Erythroblast (primary cell): Measurements from ENCODE around the gene PKP2.

Source experiments
- DNase-seq, 2 experiments: peaks; one replicate each; lab custom pipeline; 2025; lab: John Stamatoyannopoulos, UW
- GATA1 ChIP-seq: IDR thresholded peaks from 2 replicates; pipeline ENCODE4 v1.6.1; 2011; ENCODE audit warnings: low read depth, mild to moderate bottlenecking, control low read depth, low read length, moderate library complexity
- POLR2A ChIP-seq: IDR thresholded peaks from 2 replicates; pipeline ENCODE4 v1.6.1; 2011; ENCODE audit warnings: mild to moderate bottlenecking, low read length

PKP2 gene

DNA sequence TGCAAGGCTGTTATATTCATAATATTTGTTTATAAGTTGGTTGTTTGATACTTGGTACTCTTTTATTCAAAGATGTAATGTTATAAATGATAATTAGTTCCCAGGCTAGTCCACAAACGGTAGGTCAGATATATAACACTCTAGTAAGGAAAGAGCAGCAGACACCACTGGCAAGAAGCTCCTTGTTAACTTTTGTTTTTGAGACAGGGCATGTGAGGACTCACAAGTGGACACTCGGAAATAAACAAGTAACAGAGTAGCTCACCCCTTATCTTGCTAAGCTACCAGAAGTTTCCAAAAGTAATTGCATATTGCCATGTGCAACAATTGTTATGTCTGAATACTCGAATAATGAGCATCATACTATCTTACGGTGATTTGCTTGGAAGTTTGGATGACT is 102.3 kb downstream of the PKP2 start:
- DNase-seq = no peak
- TF ChIP-seq GATA1 (no peak), POLR2A (no peak)

GRCh38 chr12:32789916-32790315 is 106.7 kb downstream of the PKP2 start:
- no peak for DNase-seq
- no peak for TF ChIP-seq POLR2A
- TF ChIP-seq GATA1 = no peak

GRCh38 chr12:32789446-32789845 is 107.1 kb downstream of the PKP2 start:
- DNase-seq = no peak
- TF ChIP-seq POLR2A (no peak), GATA1 (no peak)

- no peak for DNase-seq
- no peak for TF ChIP-seq GATA1
- no peak for TF ChIP-seq POLR2A
Observed at GRCh38 chr12:32788405-32788804, 108.2 kb downstream of the PKP2 start.

GRCh38 chr12:32785557-32785956 is 111.0 kb downstream of the PKP2 start:
- no peak for TF ChIP-seq POLR2A
- no peak for TF ChIP-seq GATA1
- DNase-seq = no peak

DNA sequence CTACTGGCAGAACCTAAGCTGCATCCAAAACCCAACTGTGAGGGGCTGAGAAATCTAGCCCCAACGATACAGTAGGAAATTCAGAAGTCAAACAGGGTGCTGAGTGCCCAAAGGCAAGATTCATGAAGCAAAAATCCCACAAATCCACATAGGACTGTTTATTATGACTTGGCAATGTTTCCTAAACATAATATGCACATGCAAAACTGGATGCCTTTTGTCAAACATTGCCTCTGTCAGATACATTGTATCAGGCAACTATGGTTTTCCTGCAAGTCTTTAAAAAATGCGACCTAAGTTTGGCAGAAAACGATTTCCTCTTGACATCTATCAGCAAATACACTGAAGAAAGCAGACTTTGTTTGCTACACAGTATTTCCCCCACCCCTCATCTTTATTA is 113.5 kb downstream of the PKP2 start:
- DNase-seq = no peak
- TF ChIP-seq POLR2A (no peak), GATA1 (no peak)

DNA sequence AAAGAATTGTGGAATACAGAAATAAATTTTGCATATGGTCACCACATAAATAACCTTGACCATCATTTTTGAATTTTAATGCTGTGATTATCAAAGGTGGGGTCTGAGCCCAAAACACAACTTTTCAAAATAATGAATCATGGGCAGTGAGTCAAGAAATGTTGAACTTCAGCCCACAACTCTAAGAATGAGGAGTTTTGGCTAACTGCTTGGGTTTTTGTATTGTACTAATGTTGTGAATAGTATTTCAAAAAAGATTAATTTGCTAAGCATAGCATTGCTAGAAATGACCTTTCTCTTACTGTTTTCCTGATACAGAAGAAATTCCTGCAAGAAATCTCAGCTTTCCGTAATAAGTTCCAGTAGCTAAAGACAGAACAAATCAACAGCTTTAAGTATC is 116.5 kb downstream of the PKP2 start:
- no peak for TF ChIP-seq GATA1
- no peak for TF ChIP-seq POLR2A
- no peak for DNase-seq

- DNase-seq = no peak
- no peak for TF ChIP-seq GATA1
- TF ChIP-seq POLR2A = no peak
Observed at GRCh38 chr12:32777691-32778175, 118.8 kb downstream of the PKP2 start.

GRCh38 chr12:32777159-32777558 is 119.4 kb downstream of the PKP2 start:
- TF ChIP-seq POLR2A (no peak), GATA1 (no peak)
- no peak for DNase-seq

DNA sequence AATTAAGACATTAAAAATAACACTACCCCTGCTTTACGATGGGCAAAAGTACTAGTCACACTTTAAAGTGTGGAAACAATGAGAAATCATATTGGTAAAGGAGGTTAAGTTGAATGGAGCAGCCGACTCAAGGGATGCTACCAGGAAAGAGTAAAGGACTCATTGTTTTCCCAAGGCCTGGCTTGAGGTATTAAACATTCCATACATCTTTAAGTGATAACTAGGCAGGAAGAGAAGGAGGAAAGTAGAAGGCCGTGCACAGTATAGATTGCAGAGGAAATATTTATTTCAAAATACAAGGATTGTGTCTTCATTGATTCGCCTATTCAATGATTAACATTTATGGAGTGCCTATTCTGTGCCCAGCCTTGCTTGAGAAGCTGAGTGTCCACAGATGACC is 120.3 kb downstream of the PKP2 start:
- no peak for DNase-seq
- TF ChIP-seq GATA1 (no peak), POLR2A (no peak)

DNA sequence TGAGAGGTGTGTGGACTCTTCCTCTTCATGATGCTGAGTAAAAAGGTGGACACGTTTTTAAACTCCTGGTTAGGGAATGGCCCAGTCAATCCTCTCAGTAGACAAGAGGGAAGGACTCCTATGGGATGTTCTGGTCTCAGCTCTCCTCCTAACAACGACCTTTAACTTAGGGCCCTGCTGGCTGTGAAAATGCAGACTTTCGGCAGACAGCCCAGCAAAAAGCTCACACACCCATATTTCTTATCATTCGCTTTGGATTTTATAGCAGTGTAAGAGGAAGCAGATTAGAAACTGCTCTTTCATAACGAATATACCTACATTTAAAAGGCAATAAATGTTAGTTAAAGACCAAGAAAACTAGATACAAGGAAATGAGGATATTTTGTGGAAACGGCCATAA is 122.9 kb downstream of the PKP2 start:
- DNase-seq = no peak
- no peak for TF ChIP-seq GATA1

- no peak for TF ChIP-seq GATA1
- no peak for TF ChIP-seq POLR2A
- no peak for DNase-seq
Observed at GRCh38 chr12:32770141-32770540, 126.4 kb downstream of the PKP2 start.

- TF ChIP-seq POLR2A (no peak), GATA1 (no peak)
- DNase-seq = no peak
Observed at GRCh38 chr12:32768518-32768917, 128.1 kb downstream of the PKP2 start.

DNA sequence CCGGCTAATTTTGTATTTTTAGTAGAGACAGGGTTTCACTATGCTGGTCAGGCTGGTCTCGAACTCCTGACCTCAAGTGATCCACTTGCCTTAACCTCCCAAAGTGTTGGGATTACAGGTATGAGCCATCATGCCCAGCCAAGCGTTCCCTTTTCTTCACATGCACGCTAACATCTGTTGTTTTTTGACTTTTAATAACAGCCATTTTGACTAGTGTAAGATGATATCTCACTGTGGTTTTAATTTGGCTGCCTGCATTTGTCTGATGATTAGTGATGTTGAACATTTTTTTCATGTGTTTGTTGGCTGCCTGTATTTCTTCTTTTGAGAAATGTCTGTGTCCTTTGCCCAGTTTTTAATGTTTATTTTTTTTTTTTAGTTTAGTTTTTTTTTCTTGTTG is 130.7 kb downstream of the PKP2 start:
- TF ChIP-seq POLR2A (no peak), GATA1 (no peak)
- no peak for DNase-seq

DNA sequence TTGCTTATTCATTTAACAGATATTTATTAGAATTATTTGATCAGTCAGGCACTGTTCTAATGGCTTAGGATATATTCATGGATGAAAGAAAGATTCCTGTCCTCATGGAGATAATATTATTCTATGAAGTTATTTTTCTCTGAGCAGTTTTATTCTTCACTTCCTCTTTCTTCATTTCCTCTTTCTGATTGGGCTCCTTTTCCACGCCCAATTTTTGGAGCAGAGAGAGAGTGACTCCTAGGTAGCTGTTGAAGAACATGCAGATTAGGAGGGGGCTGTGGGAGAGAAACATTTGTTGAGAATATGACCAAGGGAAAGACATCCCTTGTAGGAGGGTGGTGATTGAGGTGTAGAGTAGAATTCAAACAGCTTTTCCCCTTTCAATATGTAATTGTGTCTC is 134.9 kb downstream of the PKP2 start:
- DNase-seq = no peak
- TF ChIP-seq GATA1 (no peak), POLR2A (no peak)

- TF ChIP-seq POLR2A (no peak), GATA1 (no peak)
- no peak for DNase-seq
Observed at GRCh38 chr12:32757157-32757556, 139.4 kb downstream of the PKP2 start.
